Nephron (organoid): Measurements from ENCODE around the gene RNF44.
A peak's percentile ranks its signal among the peaks of the same experiment; 100 is the strongest.
"Not testable (repeated sequence)": the region's sequence is repeated elsewhere in the genome, so short reads cannot be mapped to it uniquely, and the experiment has no call there.

Experiments used
- H3K27ac Mint-ChIP-seq, 3 experiments: 2 replicates each; pipeline ENCODE4 v1.8.0; 2020; ENCODE audit warnings: mixed read lengths in 3 of 3, mild to moderate bottlenecking in 2 of 3, moderate library complexity in 1 of 3
- H3K27me3 Mint-ChIP-seq: 2 replicates; pipeline ENCODE4 v1.8.0; 2021; ENCODE audit warnings: low read depth, mild to moderate bottlenecking, moderate library complexity, mixed read lengths
- H3K36me3 Mint-ChIP-seq: 2 replicates; pipeline ENCODE4 v1.8.0; 2020; ENCODE audit warnings: low read depth, mixed read lengths
- H3K4me1 Mint-ChIP-seq: 2 replicates; pipeline ENCODE4 v1.8.0; 2020; ENCODE audit warnings: mixed read lengths
- H3K4me3 Mint-ChIP-seq, 3 experiments: 2 replicates each; pipeline ENCODE4 v1.8.0; 2020; ENCODE audit warnings: mild to moderate bottlenecking in 3 of 3, mixed read lengths in 3 of 3, moderate library complexity in 2 of 3
- H3K9me3 Mint-ChIP-seq: 2 replicates; pipeline ENCODE4 v1.8.0; 2020; ENCODE audit warnings: mixed read lengths
- CTCF ChIP-seq, 3 experiments: fragments of 200-600 bp; sonication (generic); IDR thresholded peaks; one replicate each; pipeline ENCODE4 v1.5.0; 2021; ENCODE audit warnings: antibody characterized with exemption in 3 of 3; ENCODE audit not compliant: unreplicated experiment in 3 of 3

RNF44 gene

GRCh38 chr5:176560364-176560763 lies 23.2 kb upstream of the RNF44 start:
- Mint-ChIP-seq H3K27me3 (peaks cover 8% of the 10 kb centered on the region), H3K4me3 (no peak overlapping the region), H3K36me3 (no peaks in the 10 kb centered on the region), H3K9me3 (no peaks in the 10 kb centered on the region), H3K27ac (no peak overlapping the region), H3K4me1 (no peaks in the 10 kb centered on the region)
- TF ChIP-seq CTCF (IDR thresholded peaks at IDR 0.05; ENCODE audit: unreplicated experiment in 3 of 3), result no peak

- peaks cover 14% of the 10 kb centered on the region for H3K27me3 Mint-ChIP-seq
- peaks cover 6% of the 10 kb centered on the region for H3K4me1 Mint-ChIP-seq
- no peaks in the 10 kb centered on the region for H3K36me3 Mint-ChIP-seq
- H3K9me3 Mint-ChIP-seq, result no peaks in the 10 kb centered on the region
- no peak overlapping the region for H3K4me3 Mint-ChIP-seq
- TF ChIP-seq CTCF (IDR thresholded peaks at IDR 0.05; ENCODE audit: unreplicated experiment in 3 of 3), result no peak
- no peak overlapping the region for H3K27ac Mint-ChIP-seq
Observed at GRCh38 chr5:176559683-176560082, 22.5 kb upstream of the RNF44 start.

GRCh38 chr5:176557846-176558245 lies 20.6 kb upstream of the RNF44 start:
- H3K27ac Mint-ChIP-seq, result no peak overlapping the region
- TF ChIP-seq CTCF (IDR thresholded peaks at IDR 0.05; ENCODE audit: unreplicated experiment in 3 of 3), result no peak
- no peaks in the 10 kb centered on the region for H3K36me3 Mint-ChIP-seq
- H3K9me3 Mint-ChIP-seq, result no peaks in the 10 kb centered on the region
- peaks cover 6% of the 10 kb centered on the region for H3K4me1 Mint-ChIP-seq
- H3K4me3 Mint-ChIP-seq, result no peak overlapping the region
- peaks cover 25% of the 10 kb centered on the region for H3K27me3 Mint-ChIP-seq

GRCh38 chr5:176553260-176554085 lies 16.3 kb upstream of the RNF44 start:
- H3K27me3 Mint-ChIP-seq, result peaks cover 23% of the 10 kb centered on the region
- TF ChIP-seq CTCF (IDR thresholded peaks at IDR 0.05; ENCODE audit: unreplicated experiment in 3 of 3), result no peak
- no peak overlapping the region for H3K4me3 Mint-ChIP-seq
- H3K4me1 Mint-ChIP-seq, result peaks cover 6% of the 10 kb centered on the region
- H3K9me3 Mint-ChIP-seq, result no peaks in the 10 kb centered on the region
- H3K36me3 Mint-ChIP-seq, result no peaks in the 10 kb centered on the region
- peak overlapping the region in 2 of 3 experiments; percentile 9 to 35 for H3K27ac Mint-ChIP-seq

- Mint-ChIP-seq H3K9me3 (no peaks in the 10 kb centered on the region), H3K27ac (no peak overlapping the region), H3K36me3 (no peaks in the 10 kb centered on the region), H3K4me1 (peaks cover 6% of the 10 kb centered on the region), H3K27me3 (peaks cover 24% of the 10 kb centered on the region), H3K4me3 (no peak overlapping the region)
- no peak for TF ChIP-seq CTCF (IDR thresholded peaks at IDR 0.05; ENCODE audit: unreplicated experiment in 3 of 3)
Observed at GRCh38 chr5:176552332-176552869, 15.2 kb upstream of the RNF44 start.

- not testable (repeated sequence) for H3K4me3 Mint-ChIP-seq, H3K36me3 Mint-ChIP-seq, H3K9me3 Mint-ChIP-seq, H3K27ac Mint-ChIP-seq, H3K4me1 Mint-ChIP-seq
- H3K27me3 Mint-ChIP-seq, result peaks cover 25% of the 10 kb centered on the region
Observed at GRCh38 chr5:176550937-176551336, 13.7 kb upstream of the RNF44 start.
